ENCODE results near the gene BIN2.

Gene BIN2

DNA sequence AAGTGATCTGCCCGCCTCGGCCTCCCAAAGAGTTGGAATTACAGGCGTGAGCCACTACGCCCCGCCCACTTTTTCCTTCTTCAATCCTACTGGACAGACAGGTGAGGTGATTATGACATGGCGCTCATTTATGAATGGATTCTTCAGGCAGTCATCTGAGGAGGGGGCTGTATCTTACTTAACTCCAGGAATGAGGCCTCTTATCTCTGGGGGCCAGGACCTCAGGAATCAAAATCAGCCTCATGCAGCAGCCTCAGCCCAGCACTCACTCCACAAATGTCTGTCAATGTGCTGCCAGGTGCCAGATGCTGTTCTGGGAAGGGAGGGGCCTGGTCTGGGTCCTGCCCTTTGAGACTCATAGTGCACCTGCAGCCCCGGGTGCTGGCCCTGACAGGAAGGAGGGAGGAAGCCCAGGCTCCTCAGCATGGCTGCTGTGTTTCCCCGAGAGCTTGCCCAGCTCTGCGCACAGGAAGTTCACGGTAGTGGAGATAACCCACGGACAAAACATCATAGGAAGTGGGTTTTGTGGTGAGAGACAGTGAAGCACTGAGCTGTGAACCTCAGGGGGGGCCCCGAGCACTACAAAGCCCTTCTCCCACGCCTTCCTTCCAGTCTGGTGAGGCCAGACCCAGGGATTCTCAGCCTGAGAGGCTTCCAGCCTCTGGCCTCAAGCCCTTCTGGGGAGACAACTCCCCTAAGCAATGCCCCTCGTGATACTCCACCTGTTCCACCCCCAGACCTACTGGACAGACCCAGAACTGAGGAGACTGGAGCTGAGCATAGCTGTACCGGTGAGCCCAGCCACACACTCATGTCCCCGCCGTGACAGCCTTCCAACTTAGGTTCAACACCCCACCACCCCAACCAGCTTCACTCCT lies 44.9 kb upstream of the BIN2 start:
- peak; percentile 79 for DNase-seq (ENCODE audit: low read depth)
- no peak overlapping the region for H3K4me3 ChIP-seq (ENCODE audit: low read depth, low read length)
- TF ChIP-seq, protein P1, sequence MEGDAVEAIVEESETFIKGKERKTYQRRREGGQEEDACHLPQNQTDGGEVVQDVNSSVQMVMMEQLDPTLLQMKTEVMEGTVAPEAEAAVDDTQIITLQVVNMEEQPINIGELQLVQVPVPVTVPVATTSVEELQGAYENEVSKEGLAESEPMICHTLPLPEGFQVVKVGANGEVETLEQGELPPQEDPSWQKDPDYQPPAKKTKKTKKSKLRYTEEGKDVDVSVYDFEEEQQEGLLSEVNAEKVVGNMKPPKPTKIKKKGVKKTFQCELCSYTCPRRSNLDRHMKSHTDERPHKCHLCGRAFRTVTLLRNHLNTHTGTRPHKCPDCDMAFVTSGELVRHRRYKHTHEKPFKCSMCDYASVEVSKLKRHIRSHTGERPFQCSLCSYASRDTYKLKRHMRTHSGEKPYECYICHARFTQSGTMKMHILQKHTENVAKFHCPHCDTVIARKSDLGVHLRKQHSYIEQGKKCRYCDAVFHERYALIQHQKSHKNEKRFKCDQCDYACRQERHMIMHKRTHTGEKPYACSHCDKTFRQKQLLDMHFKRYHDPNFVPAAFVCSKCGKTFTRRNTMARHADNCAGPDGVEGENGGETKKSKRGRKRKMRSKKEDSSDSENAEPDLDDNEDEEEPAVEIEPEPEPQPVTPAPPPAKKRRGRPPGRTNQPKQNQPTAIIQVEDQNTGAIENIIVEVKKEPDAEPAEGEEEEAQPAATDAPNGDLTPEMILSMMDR (conservative IDR thresholded peaks at IDR 0.05; ENCODE audit: low read depth, low read length): no peak

DNA sequence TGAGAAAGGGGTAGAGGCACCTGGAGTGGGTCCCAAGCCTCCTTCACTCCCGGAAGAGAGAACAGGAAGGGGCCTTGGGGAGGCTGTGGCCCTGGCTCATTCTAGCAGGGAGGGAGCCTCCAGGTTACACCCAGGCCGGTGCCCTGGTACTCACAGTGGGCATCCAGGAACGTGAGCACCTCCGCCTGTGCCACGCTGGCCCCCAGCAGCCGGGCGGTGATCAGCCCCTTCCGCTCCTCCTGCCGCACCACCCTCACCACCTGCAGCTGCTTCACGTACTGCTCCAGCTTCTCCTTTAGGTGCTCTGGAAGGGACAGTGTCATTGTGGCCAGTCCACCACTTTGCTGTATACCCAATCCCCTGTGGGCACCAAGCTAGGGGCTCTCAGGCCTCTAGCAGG lies 41.3 kb upstream of the BIN2 start:
- H3K4me3 ChIP-seq (ENCODE audit: low read depth, low read length): no peak overlapping the region
- TF ChIP-seq, protein P1 (conservative IDR thresholded peaks at IDR 0.05; ENCODE audit: low read depth, low read length): no peak
- DNase-seq (ENCODE audit: low read depth): no peak

DNA sequence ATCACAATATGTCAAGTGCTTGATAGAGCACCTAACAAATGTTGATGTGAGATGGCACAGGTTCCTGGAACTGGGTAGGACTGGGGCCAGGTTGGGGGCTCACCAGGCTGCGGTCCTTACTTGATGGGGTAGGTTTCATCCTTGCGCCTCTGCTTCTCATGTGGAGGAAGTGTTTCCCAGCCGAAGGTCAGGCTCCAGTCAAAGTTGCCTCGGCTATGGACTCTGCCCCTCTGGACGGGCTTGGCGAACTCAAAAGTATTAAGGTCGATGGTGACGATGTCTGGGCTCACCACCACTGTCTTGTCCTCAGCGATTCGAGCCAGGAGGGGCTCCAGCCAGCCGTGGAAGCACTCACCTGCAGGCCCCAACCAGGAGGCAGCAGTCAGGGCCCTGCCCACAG lies 40.0 kb upstream of the BIN2 start:
- no peak for DNase-seq (ENCODE audit: low read depth)
- H3K4me3 ChIP-seq (ENCODE audit: low read depth, low read length): no peak overlapping the region
- TF ChIP-seq, protein P1 (conservative IDR thresholded peaks at IDR 0.05; ENCODE audit: low read depth, low read length): no peak

DNA sequence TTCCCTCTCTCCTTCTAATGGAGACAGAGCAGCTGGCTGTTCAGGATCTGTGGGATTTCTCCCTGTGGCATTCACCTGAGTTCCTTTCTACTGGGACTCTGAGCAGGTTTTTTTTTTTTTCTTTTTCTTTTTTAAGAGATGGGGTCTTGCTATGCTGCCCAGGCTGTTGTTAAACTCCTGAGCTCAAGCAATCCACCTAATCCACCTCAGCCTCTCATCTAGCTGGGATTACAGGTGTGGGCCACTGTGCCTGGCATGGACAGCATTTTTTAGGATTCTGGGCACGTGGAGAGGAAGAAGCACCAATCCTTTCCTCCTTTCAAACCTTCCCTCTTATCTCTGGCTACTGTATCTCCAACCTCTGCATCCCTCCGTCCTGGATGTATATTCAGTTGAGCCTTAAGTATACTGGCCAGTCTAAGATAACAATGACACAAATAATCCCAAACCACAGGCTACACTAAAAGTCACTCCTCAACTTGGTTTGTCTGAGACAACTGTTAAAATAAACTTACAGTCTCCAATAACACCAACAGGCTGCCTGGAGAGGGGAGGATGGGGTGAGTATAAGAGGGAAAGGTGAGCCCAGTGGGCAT lies 38.9 kb upstream of the BIN2 start:
- H3K4me3 ChIP-seq (ENCODE audit: low read depth, low read length): no peak overlapping the region
- no peak for DNase-seq (ENCODE audit: low read depth)
- TF ChIP-seq, protein P1 (conservative IDR thresholded peaks at IDR 0.05; ENCODE audit: low read depth, low read length): no peak

DNA sequence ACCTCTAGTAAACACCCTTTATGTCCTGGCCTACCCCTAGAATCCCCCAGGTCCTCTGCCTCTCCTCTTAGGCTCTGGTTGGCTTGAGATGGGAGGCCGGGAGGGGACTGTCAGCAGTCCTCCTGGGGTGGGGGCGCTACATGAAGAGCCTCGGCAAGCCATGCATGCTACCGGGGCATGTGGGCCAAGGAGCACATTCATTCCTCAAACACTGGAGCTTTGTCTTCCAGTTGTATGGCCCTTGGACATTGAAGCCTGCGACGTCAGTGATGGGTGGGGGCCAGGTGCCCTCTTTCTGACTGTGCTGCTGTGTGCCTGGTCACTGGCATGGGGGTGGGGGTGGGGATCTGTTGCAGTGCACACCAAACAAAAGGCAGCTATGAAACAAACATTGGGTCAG lies 38.3 kb upstream of the BIN2 start:
- TF ChIP-seq, protein P1 (conservative IDR thresholded peaks at IDR 0.05; ENCODE audit: low read depth, low read length): no peak
- DNase-seq (ENCODE audit: low read depth): no peak
- no peak overlapping the region for H3K4me3 ChIP-seq (ENCODE audit: low read depth, low read length)

DNA sequence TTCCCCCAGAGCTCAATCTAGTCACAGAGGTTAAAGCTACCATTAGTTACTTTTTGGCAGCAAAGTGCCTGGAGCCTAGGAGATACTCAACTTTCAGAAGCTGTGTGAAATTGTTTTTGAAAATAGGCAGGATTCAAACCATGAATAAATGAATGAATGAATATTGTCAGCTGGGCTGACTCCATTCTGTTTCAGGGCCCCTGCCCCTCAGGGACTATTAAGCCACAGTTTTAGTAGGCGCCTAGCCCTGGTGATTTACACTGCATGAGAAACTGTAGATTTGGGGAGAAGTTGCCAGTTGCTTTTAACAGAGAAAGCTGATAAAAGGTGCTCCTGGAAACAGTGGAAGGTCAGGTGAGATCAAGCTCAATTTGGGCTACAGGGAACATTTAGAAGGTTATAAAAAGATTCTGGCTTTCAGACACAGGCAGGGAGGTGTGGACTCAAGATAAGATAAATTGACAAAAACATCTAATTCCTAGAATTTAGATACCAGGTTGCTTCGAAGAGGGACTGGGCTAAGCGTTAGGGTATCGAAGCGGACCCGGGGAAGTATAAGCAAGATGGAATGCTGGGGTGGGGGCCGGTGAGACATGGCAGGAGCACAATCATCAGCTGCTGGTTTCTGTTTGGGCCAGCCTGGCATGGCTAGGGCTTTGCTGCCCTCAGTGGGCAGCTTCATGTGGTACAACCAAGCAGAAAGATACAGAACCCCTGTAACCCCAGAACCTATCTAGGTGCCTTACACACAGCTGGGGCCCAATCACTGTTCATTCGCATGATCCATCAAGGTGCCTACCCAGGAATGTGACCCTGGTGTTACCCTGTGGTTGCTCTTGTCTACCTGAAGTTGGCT lies 37.4 kb upstream of the BIN2 start:
- TF ChIP-seq, protein P1 (conservative IDR thresholded peaks at IDR 0.05; ENCODE audit: low read depth, low read length): no peak
- DNase-seq (ENCODE audit: low read depth): no peak
- no peak overlapping the region for H3K4me3 ChIP-seq (ENCODE audit: low read depth, low read length)

Data from choroid plexus epithelial cell (primary cell).